ENCODE results near the gene PCDH9. TPM values are rescaled to one million over a fixed set of nuclear protein-coding genes. Genes with fewer than 3 reads are reported as not detected.

The PCDH9 gene
- total RNA-seq, 1 donor from 2014 or later: 9.8 TPM

DNA sequence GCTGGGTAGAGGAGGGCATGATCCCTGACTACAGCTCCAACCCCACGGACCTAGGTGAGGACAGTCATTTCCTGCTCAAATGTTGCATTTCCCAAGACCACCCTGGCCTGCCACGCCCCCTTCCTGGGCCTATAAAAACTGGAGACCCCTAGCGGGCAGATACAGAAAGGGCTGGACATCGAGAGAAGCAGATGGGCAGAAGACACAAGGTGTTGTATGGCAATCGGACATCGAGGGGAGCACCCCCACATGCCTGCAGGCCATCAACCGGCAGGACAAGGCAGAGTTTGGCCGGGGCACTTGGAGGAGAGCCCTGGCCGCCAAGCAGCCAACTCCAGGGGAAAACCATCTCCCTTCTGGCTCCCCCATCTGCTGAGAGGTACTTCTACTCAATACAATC is 746.4 kb downstream of the PCDH9 start:
- no peak for DNase-seq (ENCODE audit: low spot score)
- peaks cover 18% of the 10 kb centered on the region for H3K4me1 Mint-ChIP-seq (ENCODE audit: low read depth)
- TF ChIP-seq, protein P1, sequence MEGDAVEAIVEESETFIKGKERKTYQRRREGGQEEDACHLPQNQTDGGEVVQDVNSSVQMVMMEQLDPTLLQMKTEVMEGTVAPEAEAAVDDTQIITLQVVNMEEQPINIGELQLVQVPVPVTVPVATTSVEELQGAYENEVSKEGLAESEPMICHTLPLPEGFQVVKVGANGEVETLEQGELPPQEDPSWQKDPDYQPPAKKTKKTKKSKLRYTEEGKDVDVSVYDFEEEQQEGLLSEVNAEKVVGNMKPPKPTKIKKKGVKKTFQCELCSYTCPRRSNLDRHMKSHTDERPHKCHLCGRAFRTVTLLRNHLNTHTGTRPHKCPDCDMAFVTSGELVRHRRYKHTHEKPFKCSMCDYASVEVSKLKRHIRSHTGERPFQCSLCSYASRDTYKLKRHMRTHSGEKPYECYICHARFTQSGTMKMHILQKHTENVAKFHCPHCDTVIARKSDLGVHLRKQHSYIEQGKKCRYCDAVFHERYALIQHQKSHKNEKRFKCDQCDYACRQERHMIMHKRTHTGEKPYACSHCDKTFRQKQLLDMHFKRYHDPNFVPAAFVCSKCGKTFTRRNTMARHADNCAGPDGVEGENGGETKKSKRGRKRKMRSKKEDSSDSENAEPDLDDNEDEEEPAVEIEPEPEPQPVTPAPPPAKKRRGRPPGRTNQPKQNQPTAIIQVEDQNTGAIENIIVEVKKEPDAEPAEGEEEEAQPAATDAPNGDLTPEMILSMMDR (IDR thresholded peaks at IDR 0.05): no peak
- H3K4me3 Mint-ChIP-seq (ENCODE audit: unreplicated experiment): no peak overlapping the region
- H3K36me3 Mint-ChIP-seq (ENCODE audit: low read depth): no peaks in the 10 kb centered on the region
- H3K27me3 Mint-ChIP-seq (ENCODE audit: low read depth): no peaks in the 10 kb centered on the region
- peaks cover 9% of the 10 kb centered on the region for H3K9me3 Mint-ChIP-seq (ENCODE audit: low read depth)
- H3K27ac Mint-ChIP-seq (ENCODE audit: unreplicated experiment): no peak overlapping the region

DNA sequence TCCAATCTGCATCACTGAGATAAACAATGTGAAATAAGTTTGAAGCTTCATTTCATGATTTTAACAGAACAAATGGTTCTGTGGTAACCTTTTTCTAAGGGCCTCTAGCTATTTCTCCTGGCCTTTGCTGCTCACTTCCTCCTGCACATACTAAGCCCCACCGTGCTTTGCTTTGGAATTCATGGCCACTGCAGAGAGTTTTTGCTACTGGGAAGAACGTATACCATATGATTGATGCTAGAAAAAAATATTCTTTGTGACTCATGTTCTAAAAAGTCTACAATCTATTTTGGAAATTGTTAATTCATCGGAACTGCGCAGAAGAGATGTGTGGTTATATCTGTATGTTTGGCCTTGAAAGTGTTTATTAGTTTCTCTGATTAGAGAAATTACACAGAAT is 747.3 kb downstream of the PCDH9 start:
- TF ChIP-seq, protein P1 (IDR thresholded peaks at IDR 0.05): no peak
- no peak for DNase-seq (ENCODE audit: low spot score)
- peak overlapping the region; percentile 1 for H3K27ac Mint-ChIP-seq (ENCODE audit: unreplicated experiment)
- H3K27me3 Mint-ChIP-seq (ENCODE audit: low read depth): no peaks in the 10 kb centered on the region
- peaks cover 18% of the 10 kb centered on the region for H3K4me1 Mint-ChIP-seq (ENCODE audit: low read depth)
- no peaks in the 10 kb centered on the region for H3K36me3 Mint-ChIP-seq (ENCODE audit: low read depth)
- H3K9me3 Mint-ChIP-seq (ENCODE audit: low read depth): peaks cover 9% of the 10 kb centered on the region
- no peak overlapping the region for H3K4me3 Mint-ChIP-seq (ENCODE audit: unreplicated experiment)

DNA sequence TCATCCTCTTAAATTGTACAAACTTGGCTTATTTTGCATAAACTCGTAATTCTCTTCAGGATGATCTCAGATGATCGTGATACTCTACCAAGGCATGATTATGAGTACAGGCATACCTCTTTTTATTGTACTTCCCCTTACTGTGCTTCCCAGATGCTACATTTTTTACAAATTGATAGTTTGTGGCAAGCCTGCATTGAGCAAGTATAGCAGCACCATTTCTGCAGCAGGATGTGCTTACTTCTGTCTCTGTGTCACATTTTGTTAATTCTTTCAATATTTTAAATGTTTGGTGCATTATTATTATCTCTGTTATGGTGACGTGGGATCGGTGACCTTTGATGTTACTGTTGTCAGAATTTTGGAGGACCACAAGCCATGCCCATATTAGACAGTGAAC is 752.3 kb downstream of the PCDH9 start:
- Mint-ChIP-seq H3K9me3 (ENCODE audit: low read depth) (peaks cover 9% of the 10 kb centered on the region), H3K27ac (ENCODE audit: unreplicated experiment) (no peak overlapping the region), H3K27me3 (ENCODE audit: low read depth) (no peaks in the 10 kb centered on the region), H3K4me3 (ENCODE audit: unreplicated experiment) (no peak overlapping the region), H3K36me3 (ENCODE audit: low read depth) (no peaks in the 10 kb centered on the region), H3K4me1 (ENCODE audit: low read depth) (peaks cover 10% of the 10 kb centered on the region)
- TF ChIP-seq, protein P1 (IDR thresholded peaks at IDR 0.05): no peak
- DNase-seq (ENCODE audit: low spot score): no peak

DNA sequence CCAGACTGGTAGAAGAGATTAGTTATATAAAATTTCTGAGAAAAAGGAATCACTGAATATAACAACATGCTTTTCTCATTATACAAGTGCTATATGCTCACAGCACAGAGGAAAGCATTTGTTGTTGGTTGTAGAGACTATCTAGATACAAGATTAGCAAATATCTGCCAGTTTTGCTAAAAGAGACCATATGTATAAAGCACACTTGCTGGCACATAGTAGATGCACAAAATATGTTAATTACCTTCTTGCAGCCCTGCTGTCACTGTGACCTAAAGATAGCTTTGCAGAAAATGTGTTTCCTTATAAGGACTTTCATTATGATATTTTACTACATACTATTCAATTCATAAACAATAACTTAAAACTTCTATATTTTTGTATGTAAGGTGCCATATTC is 755.1 kb downstream of the PCDH9 start:
- Mint-ChIP-seq H3K36me3 (ENCODE audit: low read depth) (no peaks in the 10 kb centered on the region), H3K4me3 (ENCODE audit: unreplicated experiment) (no peak overlapping the region), H3K4me1 (ENCODE audit: low read depth) (no peaks in the 10 kb centered on the region)

DNA sequence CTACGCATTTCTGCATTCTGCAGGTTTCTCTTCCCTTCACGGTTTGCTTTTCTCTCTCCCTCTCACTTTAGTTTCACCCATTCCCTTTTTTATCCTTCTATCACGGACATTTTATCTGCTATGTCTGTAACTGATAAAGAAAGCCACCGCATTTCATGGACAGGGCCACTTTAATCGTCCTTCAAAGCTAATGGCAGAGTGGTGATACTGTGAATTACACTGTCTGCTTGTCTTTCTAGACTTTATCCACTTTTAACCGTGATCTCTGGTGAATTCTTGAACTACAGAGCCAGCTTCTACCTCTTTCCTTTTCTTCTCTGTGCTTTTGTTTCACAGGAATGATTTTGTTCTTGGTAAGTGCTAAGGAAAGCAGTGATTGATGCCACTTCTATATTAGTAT is 760.4 kb downstream of the PCDH9 start:
- DNase-seq (ENCODE audit: low spot score): no peak
- Mint-ChIP-seq H3K36me3 (ENCODE audit: low read depth) (no peaks in the 10 kb centered on the region), H3K27ac (ENCODE audit: unreplicated experiment) (no peak overlapping the region), H3K4me3 (ENCODE audit: unreplicated experiment) (no peak overlapping the region), H3K9me3 (ENCODE audit: low read depth) (no peaks in the 10 kb centered on the region), H3K4me1 (ENCODE audit: low read depth) (peaks cover 4% of the 10 kb centered on the region), H3K27me3 (ENCODE audit: low read depth) (no peaks in the 10 kb centered on the region)
- TF ChIP-seq, protein P1 (IDR thresholded peaks at IDR 0.05): no peak

More for the DNA sequence above, 755.1 kb downstream of the PCDH9 start:
- Mint-ChIP-seq H3K9me3 (ENCODE audit: low read depth) (peaks cover 5% of the 10 kb centered on the region), H3K27me3 (ENCODE audit: low read depth) (no peaks in the 10 kb centered on the region), H3K27ac (ENCODE audit: unreplicated experiment) (no peak overlapping the region)
- TF ChIP-seq, protein P1 (IDR thresholded peaks at IDR 0.05): no peak
- DNase-seq (ENCODE audit: low spot score): no peak
